ENCODE measurements around the gene DNER. TPM values are rescaled to one million over a fixed set of nuclear protein-coding genes. Genes with fewer than 3 reads are reported as not detected.

The DNER gene
- total and polyA plus RNA-seq, 2 of the 13 experiments (the other 11 are each of a cell fraction or from before 2014, with no cell fraction given) = not detected

DNA sequence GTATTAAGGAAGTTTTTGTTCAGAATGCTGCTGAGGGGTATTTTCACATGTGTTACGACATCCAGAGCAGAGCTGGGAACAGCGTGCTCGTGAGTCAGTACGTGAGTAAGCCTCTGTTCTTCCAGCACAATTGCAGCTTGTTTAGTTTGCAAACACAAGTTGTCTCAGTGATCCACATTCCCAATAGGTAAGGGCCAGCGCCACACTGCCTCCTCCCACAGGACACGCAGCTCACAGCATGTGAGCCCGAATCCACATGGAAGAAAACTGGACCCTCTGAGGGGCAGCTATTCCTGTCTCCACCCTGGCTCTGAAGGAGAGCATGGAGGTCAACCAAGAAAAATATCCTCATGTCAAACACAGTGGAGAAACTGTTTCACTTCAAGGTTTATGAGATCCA lies 269.3 kb downstream of the DNER start (continued):
- TF ChIP-seq, protein P1, sequence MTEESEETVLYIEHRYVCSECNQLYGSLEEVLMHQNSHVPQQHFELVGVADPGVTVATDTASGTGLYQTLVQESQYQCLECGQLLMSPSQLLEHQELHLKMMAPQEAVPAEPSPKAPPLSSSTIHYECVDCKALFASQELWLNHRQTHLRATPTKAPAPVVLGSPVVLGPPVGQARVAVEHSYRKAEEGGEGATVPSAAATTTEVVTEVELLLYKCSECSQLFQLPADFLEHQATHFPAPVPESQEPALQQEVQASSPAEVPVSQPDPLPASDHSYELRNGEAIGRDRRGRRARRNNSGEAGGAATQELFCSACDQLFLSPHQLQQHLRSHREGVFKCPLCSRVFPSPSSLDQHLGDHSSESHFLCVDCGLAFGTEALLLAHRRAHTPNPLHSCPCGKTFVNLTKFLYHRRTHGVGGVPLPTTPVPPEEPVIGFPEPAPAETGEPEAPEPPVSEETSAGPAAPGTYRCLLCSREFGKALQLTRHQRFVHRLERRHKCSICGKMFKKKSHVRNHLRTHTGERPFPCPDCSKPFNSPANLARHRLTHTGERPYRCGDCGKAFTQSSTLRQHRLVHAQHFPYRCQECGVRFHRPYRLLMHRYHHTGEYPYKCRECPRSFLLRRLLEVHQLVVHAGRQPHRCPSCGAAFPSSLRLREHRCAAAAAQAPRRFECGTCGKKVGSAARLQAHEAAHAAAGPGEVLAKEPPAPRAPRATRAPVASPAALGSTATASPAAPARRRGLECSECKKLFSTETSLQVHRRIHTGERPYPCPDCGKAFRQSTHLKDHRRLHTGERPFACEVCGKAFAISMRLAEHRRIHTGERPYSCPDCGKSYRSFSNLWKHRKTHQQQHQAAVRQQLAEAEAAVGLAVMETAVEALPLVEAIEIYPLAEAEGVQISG (CRISPR knock-in tag; IDR thresholded peaks at IDR 0.05) = 0 out of 2 replicates have a peak, but pooled peaks have one; percentile 23

DNA sequence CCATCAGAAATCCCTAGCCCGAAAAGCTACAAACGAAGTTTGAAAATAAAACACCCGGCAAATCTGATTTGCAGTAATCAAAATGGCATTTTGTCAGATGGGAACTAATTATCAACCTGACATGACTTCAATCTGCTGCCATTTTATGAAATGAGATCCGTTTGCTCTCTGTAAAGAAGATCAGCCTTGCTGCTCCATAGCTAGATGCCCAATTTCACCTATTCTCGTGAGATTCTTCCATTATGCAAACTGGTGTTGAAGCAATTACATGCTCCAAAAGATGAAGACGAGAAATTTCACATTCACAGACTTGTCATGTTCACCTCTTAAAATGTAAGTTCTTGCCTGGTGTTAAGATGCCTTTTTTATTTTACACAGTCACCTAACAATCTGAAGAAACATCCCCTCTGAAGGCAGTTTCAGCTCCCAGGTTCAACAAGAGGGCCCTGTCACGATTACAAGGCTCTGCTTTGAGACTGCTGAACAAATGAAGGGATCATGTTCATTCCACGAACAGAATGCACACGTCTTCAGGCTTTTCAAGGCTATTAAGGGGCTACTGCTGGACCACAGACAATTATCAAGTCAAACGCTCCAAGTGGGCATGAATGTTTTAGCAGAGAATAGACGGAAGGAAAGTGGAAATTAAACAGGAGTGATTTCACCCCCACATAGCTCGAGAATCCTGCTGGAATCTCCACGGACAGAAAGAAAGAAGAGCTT lies 270.6 kb downstream of the DNER start:
- H3K79me2 ChIP-seq (ENCODE audit: insufficient read depth, low read length) = no peaks in the 10 kb centered on the region
- in situ Hi-C loops (cut with HindIII; ENCODE audit: extremely low pct_ligation_motif_present, low pct_unique_long_range_greater_than_20kb) = no loop called here
- 32% methylated on average over 13 of the region's 13 CpGs for WGBS (ENCODE audit: low lambda C conversion rate)
- no peak overlapping the region for H3K27ac ChIP-seq (ENCODE audit: extremely low read length, insufficient read depth, low read length)
- intact Hi-C loops (cut with micrococcal nuclease; ENCODE audit: unreplicated experiment) = no loop called here
- no peaks in the 10 kb centered on the region for H3K9me3 ChIP-seq (ENCODE audit: low read length)
- no TSS peak for BruUV-seq (replicated peaks)
- peaks cover 0 to 6% of the 10 kb centered on the region in 2 experiments; a peak in 1 of 5 replicates for H3K27me3 ChIP-seq (ENCODE audit: control insufficient read depth in 1 of 2, insufficient read depth in 2 of 2, low read length in 2 of 2)
- H3K9ac ChIP-seq (ENCODE audit: insufficient read depth, low read depth, low read length) = no peak overlapping the region
- H3K4me3 ChIP-seq (replicated peaks in 1 of 3; ENCODE audit: insufficient read depth in 1 of 3, low read depth in 2 of 3, low read length in 3 of 3) = no peak overlapping the region
- H3K4me1 ChIP-seq (ENCODE audit: insufficient read depth, low read length) = peaks cover 15% of the 10 kb centered on the region
- ChIA-PET POLR2A (no interaction called here), CTCF (ENCODE audit: low intra/inter-chr PET ratio, low total read pairs) (no interaction called here)
- H3K36me3 ChIP-seq (replicated peaks in 1 of 2; ENCODE audit: control insufficient read depth in 1 of 2, insufficient read depth in 2 of 2, low read length in 2 of 2) = no peaks in the 10 kb centered on the region
- ATAC-seq (no peak), FAIRE-seq (no peak), DNase-seq (ENCODE audit: low spot score) (no peak)
- no peaks in the 10 kb centered on the region for H4K20me1 ChIP-seq (ENCODE audit: insufficient read depth, low read length)
- no peak overlapping the region for H2AFZ ChIP-seq (ENCODE audit: low read length)
- no peak overlapping the region for H3K4me2 ChIP-seq (ENCODE audit: low read depth, low read length)
- TF ChIP-seq RAD51 (IDR thresholded peaks at IDR 0.05; ENCODE audit: borderline replicate concordance) (no peak), NFKB2 (CRISPR knock-in tag; IDR thresholded peaks at IDR 0.05; ENCODE audit: borderline replicate concordance) (no peak), MYNN (CRISPR knock-in tag; IDR thresholded peaks at IDR 0.05; ENCODE audit: low read depth) (no peak), JUN (CRISPR knock-in tag; IDR thresholded peaks at IDR 0.05) (no peak), NFYC (CRISPR knock-in tag; IDR thresholded peaks at IDR 0.05) (no peak), SP140L (CRISPR knock-in tag; IDR thresholded peaks at IDR 0.05; ENCODE audit: borderline replicate concordance) (no peak), ZC3H4 (CRISPR knock-in tag; IDR thresholded peaks at IDR 0.05; ENCODE audit: borderline replicate concordance) (no peak)
- TF ChIP-seq, protein P2, sequence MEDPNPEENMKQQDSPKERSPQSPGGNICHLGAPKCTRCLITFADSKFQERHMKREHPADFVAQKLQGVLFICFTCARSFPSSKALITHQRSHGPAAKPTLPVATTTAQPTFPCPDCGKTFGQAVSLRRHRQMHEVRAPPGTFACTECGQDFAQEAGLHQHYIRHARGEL (CRISPR knock-in tag; IDR thresholded peaks at IDR 0.05) = no peak
- TF ChIP-seq, protein P3, sequence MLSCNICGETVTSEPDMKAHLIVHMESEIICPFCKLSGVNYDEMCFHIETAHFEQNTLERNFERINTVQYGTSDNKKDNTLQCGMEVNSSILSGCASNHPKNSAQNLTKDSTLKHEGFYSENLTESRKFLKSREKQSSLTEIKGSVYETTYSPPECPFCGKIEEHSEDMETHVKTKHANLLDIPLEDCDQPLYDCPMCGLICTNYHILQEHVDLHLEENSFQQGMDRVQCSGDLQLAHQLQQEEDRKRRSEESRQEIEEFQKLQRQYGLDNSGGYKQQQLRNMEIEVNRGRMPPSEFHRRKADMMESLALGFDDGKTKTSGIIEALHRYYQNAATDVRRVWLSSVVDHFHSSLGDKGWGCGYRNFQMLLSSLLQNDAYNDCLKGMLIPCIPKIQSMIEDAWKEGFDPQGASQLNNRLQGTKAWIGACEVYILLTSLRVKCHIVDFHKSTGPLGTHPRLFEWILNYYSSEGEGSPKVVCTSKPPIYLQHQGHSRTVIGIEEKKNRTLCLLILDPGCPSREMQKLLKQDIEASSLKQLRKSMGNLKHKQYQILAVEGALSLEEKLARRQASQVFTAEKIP (CRISPR knock-in tag; IDR thresholded peaks at IDR 0.05; ENCODE audit: borderline replicate concordance) = no peak
- TF ChIP-seq, protein P4, sequence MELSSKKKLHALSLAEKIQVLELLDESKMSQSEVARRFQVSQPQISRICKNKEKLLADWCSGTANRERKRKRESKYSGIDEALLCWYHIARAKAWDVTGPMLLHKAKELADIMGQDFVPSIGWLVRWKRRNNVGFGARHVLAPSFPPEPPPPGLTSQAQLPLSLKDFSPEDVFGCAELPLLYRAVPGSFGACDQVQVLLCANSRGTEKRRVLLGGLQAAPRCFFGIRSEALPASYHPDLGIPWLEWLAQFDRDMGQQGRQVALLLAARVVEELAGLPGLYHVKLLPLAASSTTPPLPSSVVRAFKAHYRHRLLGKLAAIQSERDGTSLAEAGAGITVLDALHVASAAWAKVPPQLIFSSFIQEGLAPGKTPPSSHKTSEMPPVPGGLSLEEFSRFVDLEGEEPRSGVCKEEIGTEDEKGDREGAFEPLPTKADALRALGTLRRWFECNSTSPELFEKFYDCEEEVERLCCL (CRISPR knock-in tag; IDR thresholded peaks at IDR 0.05; ENCODE audit: borderline replicate concordance) = no peak
- TF ChIP-seq, protein P5, sequence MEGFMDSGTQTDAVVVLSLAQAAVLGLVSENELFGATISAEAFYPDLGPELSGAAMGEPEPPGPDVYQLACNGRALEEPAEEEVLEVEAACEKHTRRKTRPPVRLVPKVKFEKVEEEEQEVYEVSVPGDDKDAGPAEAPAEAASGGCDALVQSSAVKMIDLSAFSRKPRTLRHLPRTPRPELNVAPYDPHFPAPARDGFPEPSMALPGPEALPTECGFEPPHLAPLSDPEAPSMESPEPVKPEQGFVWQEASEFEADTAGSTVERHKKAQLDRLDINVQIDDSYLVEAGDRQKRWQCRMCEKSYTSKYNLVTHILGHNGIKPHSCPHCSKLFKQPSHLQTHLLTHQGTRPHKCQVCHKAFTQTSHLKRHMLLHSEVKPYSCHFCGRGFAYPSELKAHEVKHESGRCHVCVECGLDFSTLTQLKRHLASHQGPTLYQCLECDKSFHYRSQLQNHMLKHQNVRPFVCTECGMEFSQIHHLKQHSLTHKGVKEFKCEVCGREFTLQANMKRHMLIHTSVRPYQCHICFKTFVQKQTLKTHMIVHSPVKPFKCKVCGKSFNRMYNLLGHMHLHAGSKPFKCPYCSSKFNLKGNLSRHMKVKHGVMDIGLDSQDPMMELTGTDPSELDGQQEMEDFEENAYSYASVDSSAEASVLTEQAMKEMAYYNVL (CRISPR knock-in tag; IDR thresholded peaks at IDR 0.05; ENCODE audit: borderline replicate concordance) = no peak
- TF ChIP-seq, protein P6, sequence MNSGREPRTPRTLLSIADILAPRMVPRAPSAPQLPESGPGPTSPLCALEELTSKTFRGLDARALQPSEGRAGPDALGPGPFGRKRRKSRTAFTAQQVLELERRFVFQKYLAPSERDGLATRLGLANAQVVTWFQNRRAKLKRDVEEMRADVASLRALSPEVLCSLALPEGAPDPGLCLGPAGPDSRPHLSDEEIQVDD (CRISPR knock-in tag; IDR thresholded peaks at IDR 0.05; ENCODE audit: borderline replicate concordance) = no peak

Data from HepG2 (cell line).